Natural killer cell treated with Interleukin-12 subunit alpha and Interleukin-12 subunit beta and Interleukin-15 and Interleukin-18, amount 100 ng/mL, for 72 hours (primary cell): ENCODE results near the gene RAB3D. TPM values are rescaled to one million over a fixed set of nuclear protein-coding genes. Genes with fewer than 3 reads are reported as not detected.

ENCODE experiments used
- ATAC-seq, 2 donors: fragments of 150-1000 bp; cut with Tn5 transposase in 1 of 2; sonication (Bioruptor Pico), chemical (Tn5 transposase) in 1 of 2; 2 replicates each; pipeline ENCODE4 v1.10.0; 2021
- DNase-seq: peaks from one replicate; pipeline ENCODE4 v3.0.0; 2022; ENCODE audit warnings: low spot score
- H3K27ac Mint-ChIP-seq, 2 donors: 1 replicate in 1 of 2; 2 replicates in 1 of 2; pipeline ENCODE4 v1.8.0; 2022; ENCODE audit warnings: mixed read lengths in 2 of 2, mild to moderate bottlenecking in 1 of 2, moderate library complexity in 1 of 2
- H3K27me3 Mint-ChIP-seq, 2 donors: 1 replicate in 1 of 2; 2 replicates in 1 of 2; pipeline ENCODE4 v1.8.0; 2022; ENCODE audit warnings: mixed read lengths in 2 of 2
- H3K36me3 Mint-ChIP-seq: one replicate; pipeline ENCODE4 v1.8.0; 2022; ENCODE audit warnings: mixed read lengths
- H3K4me1 Mint-ChIP-seq, 2 donors: 1 replicate in 1 of 2; 2 replicates in 1 of 2; pipeline ENCODE4 v1.8.0; 2022; ENCODE audit warnings: low read depth in 2 of 2, mixed read lengths in 2 of 2, mild to moderate bottlenecking in 1 of 2
- H3K4me3 Mint-ChIP-seq: one replicate; pipeline ENCODE4 v1.8.0; 2022; ENCODE audit warnings: mixed read lengths
- H3K9me3 Mint-ChIP-seq: 2 replicates; pipeline ENCODE4 v1.8.0; 2022; ENCODE audit warnings: mixed read lengths
- total RNA-seq, 2 donors: library from RNA; stranded (reverse); gene quantifications; one replicate each; pipeline ENCODE4 v1.2.3, GENCODE V29; 2022

The RAB3D gene
- total RNA-seq, 2 donors from 2014 or later = 17.5 to 33.4 TPM

DNA sequence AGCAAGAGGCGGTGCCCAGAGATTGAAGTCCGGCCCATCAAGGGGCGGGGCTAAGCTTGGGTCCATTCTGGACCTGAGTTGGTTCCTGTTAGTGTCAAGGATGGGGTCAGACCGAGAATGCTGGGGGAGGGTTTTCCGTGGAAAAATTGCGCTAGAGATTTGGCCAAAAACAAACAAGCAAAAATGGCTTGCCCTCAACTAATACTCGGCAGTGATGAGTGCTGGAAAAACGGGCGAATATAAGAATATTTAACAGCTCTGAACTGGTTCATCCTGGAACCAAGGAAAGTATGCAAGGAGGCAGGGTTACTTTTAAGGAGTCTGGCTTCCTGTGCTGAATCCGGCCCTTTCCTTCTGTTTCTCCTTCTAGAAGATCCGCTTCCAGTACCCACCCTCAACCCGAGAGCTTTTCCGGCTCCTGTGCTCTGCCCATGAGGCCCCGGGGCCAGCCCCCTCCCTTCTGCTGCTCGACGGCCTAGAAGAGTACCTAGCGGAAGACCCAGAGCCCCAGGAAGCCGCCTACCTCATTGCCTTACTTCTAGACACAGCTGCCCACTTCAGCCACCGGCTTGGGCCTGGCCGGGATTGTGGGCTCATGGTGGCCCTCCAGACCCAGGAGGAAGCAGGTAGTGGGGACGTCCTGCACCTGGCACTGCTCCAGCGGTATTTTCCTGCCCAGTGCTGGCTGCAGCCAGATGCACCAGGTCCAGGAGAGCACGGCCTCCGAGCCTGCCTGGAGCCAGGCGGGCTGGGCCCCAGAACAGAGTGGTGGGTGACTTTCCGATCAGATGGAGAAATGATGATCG lies 35.9 kb upstream of the RAB3D start:
- H3K36me3 Mint-ChIP-seq = peaks cover 5% of the 10 kb centered on the region
- peak; percentile 69 for DNase-seq
- ATAC-seq = peak in 1 of 2 donors; percentile 55
- no peak overlapping the region for H3K27ac Mint-ChIP-seq
- no peak overlapping the region for H3K4me3 Mint-ChIP-seq
- H3K27me3 Mint-ChIP-seq = no peaks in the 10 kb centered on the region
- peaks cover 16 to 22% of the 10 kb centered on the region in 2 donors for H3K4me1 Mint-ChIP-seq
- H3K9me3 Mint-ChIP-seq = no peaks in the 10 kb centered on the region

GRCh38 chr19:11374433-11375142 lies 35.1 kb upstream of the RAB3D start, which contains the start of gene SWSAP1:
Gene SWSAP1 (plus strand): TSS chr19:11374666. CDS start chr19:11374681, 15 bp downstream.
- H3K9me3 Mint-ChIP-seq = no peaks in the 10 kb centered on the region
- no peak within 1 kb of the TSS for H3K4me3 Mint-ChIP-seq
- peaks cover 9 to 17% of the 10 kb centered on the region in 2 donors for H3K4me1 Mint-ChIP-seq

GRCh38 chr19:11373885-11374432 lies 34.5 kb upstream of the RAB3D start:
- no peak for DNase-seq
- Mint-ChIP-seq H3K4me1 (peaks cover 9 to 20% of the 10 kb centered on the region in 2 donors), H3K27me3 (no peaks in the 10 kb centered on the region), H3K4me3 (no peak overlapping the region), H3K36me3 (peaks cover 5% of the 10 kb centered on the region), H3K9me3 (no peaks in the 10 kb centered on the region), H3K27ac (no peak overlapping the region)
- ATAC-seq = no peak

More at GRCh38 chr19:11374433-11375142, 35.1 kb upstream of the RAB3D start, which contains the start of gene SWSAP1:
- Mint-ChIP-seq H3K27ac (peak within 1 kb of the TSS; percentile 6 to 17), H3K36me3 (peaks cover 5% of the 10 kb centered on the region), H3K27me3 (no peaks in the 10 kb centered on the region)
- ATAC-seq (peak; percentile 97), DNase-seq (peak; percentile 99)

GRCh38 chr19:11373166-11373884 lies 33.9 kb upstream of the RAB3D start:
- Mint-ChIP-seq H3K9me3 (no peaks in the 10 kb centered on the region), H3K36me3 (peaks cover 5% of the 10 kb centered on the region), H3K4me1 (peaks cover 9 to 20% of the 10 kb centered on the region in 2 donors), H3K4me3 (no peak overlapping the region), H3K27me3 (no peaks in the 10 kb centered on the region), H3K27ac (peak overlapping the region; percentile 6 to 17)
- ATAC-seq (no peak), DNase-seq (no peak)

DNA sequence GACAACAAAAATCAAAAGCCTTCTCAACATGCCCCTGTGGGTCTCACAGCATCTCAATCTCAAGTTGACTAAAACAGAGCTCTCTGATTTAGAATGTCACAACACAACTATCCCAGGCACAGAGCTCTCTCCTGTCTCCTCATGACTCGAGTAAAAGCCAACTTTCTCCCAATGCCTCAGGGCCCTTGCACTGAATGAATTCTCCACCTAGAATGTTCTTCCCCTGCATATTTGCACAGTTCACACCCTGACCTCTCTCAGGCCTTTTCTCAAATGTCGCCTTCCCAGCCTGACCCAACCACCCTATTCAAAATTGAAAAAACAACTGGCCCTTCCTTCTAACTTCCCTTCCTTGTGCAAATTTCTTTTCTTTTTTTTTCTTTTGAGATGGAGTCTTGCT lies 31.3 kb upstream of the RAB3D start:
- no peak overlapping the region for H3K4me3 Mint-ChIP-seq

DNA sequence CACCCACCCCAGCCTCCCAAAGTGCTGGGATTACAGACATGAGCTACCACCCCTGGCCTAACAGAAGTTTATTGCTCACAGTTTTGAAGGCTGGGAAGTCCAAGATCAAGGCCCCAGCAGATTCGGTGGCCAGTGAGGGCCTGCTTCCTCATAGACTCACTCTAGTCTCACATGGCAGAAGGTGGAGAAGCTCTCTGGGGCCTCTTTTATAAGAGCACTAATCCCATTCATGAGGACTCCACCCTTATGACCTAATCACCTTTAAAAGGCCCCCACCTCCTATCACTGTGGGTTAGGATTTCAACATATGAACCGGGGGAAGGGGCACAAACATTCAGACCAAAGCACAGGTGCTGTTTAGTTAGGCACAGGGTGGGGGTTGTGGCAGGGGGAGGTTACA lies 28.1 kb upstream of the RAB3D start:
- H3K36me3 Mint-ChIP-seq = no peaks in the 10 kb centered on the region
- H3K27ac Mint-ChIP-seq = no peak overlapping the region
- no peak overlapping the region for H3K4me3 Mint-ChIP-seq
- H3K4me1 Mint-ChIP-seq = peaks cover 0 to 3% of the 10 kb centered on the region in 2 donors
- no peaks in the 10 kb centered on the region for H3K27me3 Mint-ChIP-seq
- ATAC-seq (no peak), DNase-seq (no peak)
- H3K9me3 Mint-ChIP-seq = no peaks in the 10 kb centered on the region

More for the DNA sequence above, 31.3 kb upstream of the RAB3D start:
- Mint-ChIP-seq H3K9me3 (no peaks in the 10 kb centered on the region), H3K4me1 (peaks cover 0 to 13% of the 10 kb centered on the region in 2 donors), H3K27ac (no peak overlapping the region), H3K36me3 (no peaks in the 10 kb centered on the region), H3K27me3 (no peaks in the 10 kb centered on the region)
- ATAC-seq (no peak), DNase-seq (no peak)

DNA sequence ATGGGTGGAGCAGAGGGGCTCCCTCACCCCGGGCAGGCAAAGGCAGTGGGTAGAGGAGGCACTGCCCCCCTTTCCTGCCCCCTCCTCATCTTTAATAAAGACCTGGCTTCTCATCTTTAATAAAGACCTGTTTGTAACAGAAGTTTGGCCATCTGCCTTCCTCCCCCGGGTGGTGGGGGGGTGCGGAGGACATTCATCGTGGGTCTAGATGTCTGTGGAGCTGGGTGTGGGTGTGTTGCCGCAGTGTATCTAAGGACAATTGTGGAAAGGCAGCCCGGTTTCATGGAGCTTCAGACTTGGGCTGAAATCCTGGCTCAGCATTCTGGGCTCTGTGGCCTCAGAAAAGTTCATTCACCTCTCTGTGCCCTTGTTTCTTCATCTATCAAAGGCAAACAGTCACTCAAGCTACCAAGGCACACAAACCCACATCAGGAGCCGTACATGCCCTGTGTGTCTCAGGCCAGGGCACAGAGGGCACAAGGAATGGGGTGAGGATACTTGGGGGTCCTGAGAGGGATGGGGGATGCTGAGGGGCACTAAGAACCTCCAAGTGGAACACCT lies 26.2 kb upstream of the RAB3D start:
- no peaks in the 10 kb centered on the region for H3K36me3 Mint-ChIP-seq
- H3K27me3 Mint-ChIP-seq = no peaks in the 10 kb centered on the region
- no peak overlapping the region for H3K4me3 Mint-ChIP-seq
- H3K4me1 Mint-ChIP-seq = peaks cover 0 to 3% of the 10 kb centered on the region in 2 donors
- ATAC-seq (no peak), DNase-seq (peak; percentile 25)
- H3K27ac Mint-ChIP-seq = no peak overlapping the region
- no peaks in the 10 kb centered on the region for H3K9me3 Mint-ChIP-seq

- H3K27me3 Mint-ChIP-seq = no peaks in the 10 kb centered on the region
- H3K4me3 Mint-ChIP-seq = no peak overlapping the region
- no peaks in the 10 kb centered on the region for H3K36me3 Mint-ChIP-seq
- no peaks in the 10 kb centered on the region for H3K9me3 Mint-ChIP-seq
- no peak for ATAC-seq
- DNase-seq = peak; percentile 22
- no peak overlapping the region for H3K27ac Mint-ChIP-seq
- H3K4me1 Mint-ChIP-seq = peaks cover 0 to 3% of the 10 kb centered on the region in 2 donors
Measured at GRCh38 chr19:11364935-11365334, 25.5 kb upstream of the RAB3D start.

- DNase-seq = no peak
- no peaks in the 10 kb centered on the region for H3K9me3 Mint-ChIP-seq
- no peaks in the 10 kb centered on the region for H3K27me3 Mint-ChIP-seq
- peaks cover 0 to 3% of the 10 kb centered on the region in 2 donors for H3K4me1 Mint-ChIP-seq
- H3K4me3 Mint-ChIP-seq = no peak overlapping the region
- no peaks in the 10 kb centered on the region for H3K36me3 Mint-ChIP-seq
- no peak overlapping the region for H3K27ac Mint-ChIP-seq
- ATAC-seq = peak in 1 of 2 donors; percentile 26
Measured at GRCh38 chr19:11364296-11364904, 24.9 kb upstream of the RAB3D start.

GRCh38 chr19:11363881-11364280 lies 24.4 kb upstream of the RAB3D start:
- DNase-seq = no peak
- Mint-ChIP-seq H3K4me1 (no peaks in the 10 kb centered on the region), H3K27me3 (no peaks in the 10 kb centered on the region), H3K4me3 (no peak overlapping the region), H3K9me3 (no peaks in the 10 kb centered on the region), H3K27ac (no peak overlapping the region), H3K36me3 (no peaks in the 10 kb centered on the region)
- ATAC-seq = no peak

DNA sequence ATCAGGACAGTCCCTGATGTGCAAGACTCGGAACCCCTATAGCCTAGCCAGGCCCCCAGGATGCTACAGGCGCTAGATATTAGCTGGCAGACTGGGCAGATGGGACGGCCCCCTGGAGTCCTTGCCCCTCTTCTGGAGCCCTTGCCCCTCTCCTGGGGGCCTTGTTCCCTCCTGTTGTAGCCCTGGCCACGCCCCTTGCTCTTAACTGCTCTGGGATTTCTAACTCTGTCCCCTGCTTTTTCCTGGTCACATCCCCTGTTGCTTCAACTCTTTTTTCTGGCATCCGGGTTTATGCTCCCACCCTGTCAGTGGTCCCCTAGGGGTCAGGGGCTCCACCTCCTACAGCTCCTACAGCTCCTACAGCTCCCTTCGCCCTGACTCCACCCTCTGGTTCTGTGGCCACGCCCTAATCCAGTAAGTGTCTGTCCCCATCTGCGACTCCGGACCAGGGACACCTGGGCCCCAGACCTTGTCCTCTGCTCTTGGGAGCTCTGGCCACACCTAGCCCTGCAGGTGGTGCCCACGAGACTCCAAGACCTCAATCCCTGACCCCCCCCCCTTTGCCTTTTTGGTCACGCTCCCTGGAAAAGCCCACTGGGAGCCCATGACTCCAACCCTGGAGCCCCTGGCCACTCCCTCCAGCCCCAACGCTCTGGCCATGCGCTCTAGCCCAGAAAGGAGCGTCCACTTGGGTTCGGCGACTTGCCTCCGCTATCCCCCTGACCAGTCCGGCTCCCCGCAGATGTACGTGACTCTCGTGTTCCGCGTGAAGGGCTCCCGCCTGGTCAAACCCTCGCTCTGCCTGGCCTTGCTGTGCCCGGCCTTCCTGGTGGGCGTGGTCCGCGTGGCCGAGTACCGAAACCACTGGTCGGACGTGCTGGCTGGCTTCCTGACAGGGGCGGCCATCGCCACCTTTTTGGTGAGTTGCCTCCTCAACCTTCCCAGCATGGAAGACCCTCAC lies 22.6 kb upstream of the RAB3D start:
- Mint-ChIP-seq H3K4me1 (no peaks in the 10 kb centered on the region), H3K27me3 (no peaks in the 10 kb centered on the region), H3K36me3 (no peaks in the 10 kb centered on the region), H3K9me3 (no peaks in the 10 kb centered on the region), H3K4me3 (no peak overlapping the region), H3K27ac (no peak overlapping the region)
- ATAC-seq (no peak), DNase-seq (no peak)
